B cell (primary cell): Measurements from ENCODE around the gene PRDM11.

ENCODE experiments used
- CTCF ChIP-seq: fragments of 200-600 bp; IDR thresholded peaks from one replicate; pipeline ENCODE4 v1.8.0; 2022; ENCODE audit warnings: antibody characterized with exemption, mild to moderate bottlenecking
- EZH2 ChIP-seq: IDR thresholded peaks from 2 replicates; pipeline ENCODE4 v1.6.1; 2012; ENCODE audit warnings: borderline replicate concordance, low read depth, mild to moderate bottlenecking, moderate library complexity, low read length; ENCODE audit not compliant: insufficient read depth, poor library complexity, severe bottlenecking

- TF ChIP-seq CTCF (no peak), EZH2 (no peak)
Observed at GRCh38 chr11:45227836-45228235, 81.4 kb downstream of the PRDM11 start.
